HepG2 (cell line): ENCODE data around the gene MATK. TPM values are rescaled to one million over a fixed set of nuclear protein-coding genes. Genes with fewer than 3 reads are reported as not detected.
A peak's percentile ranks its signal among the peaks of the same experiment; 100 is the strongest.

ENCODE experiments used
- ATAC-seq: fragments of 200-7000 bp; cut with Tn5 transposase; 3 replicates; pipeline ENCODE4 v1.9.1; 2020; ENCODE audit warnings: mild to moderate bottlenecking, moderate library complexity
- BruUV-seq: library from RNA; stranded (reverse); fragments of 400-500 nt; replicated peaks from 2 replicates; lab custom pipeline; 2021; lab: Mats Ljungman, UMichigan
- CTCF ChIA-PET: fragments of 300-600 bp; formaldehyde crosslinking; extraction: SDS; loops from one replicate; lab custom pipeline; 2021; ENCODE audit warnings: low total read pairs, inconsistent platforms, low intra/inter-chr PET ratio; lab: Yijun Ruan, JAX
- POLR2A ChIA-PET: fragments of 350-600 bp; sonication (Branson Sonifier 250); formaldehyde crosslinking; loops from one replicate; lab custom pipeline; 2020; ENCODE audit warnings: antibody characterized with exemption, inconsistent platforms; lab: Yijun Ruan, JAX
- DNase-seq: peaks from one replicate; pipeline ENCODE4 v3.0.0-alpha.2; 2015; ENCODE audit warnings: low spot score
- FAIRE-seq: peaks from 3 replicates; lab custom pipeline; 2011; peaks lifted over from hg19 to GRCh38; lab: Jason Lieb, UNC
- H2AFZ ChIP-seq: one replicate; pipeline ENCODE4 v1.6.1; 2011; ENCODE audit warnings: low read length, inconsistent platforms
- H3K27ac ChIP-seq: fragments of 300-600 bp; 3 replicates; pipeline ENCODE4 v1.8.0; 2011; ENCODE audit warnings: mixed run types, mild to moderate bottlenecking, mixed read lengths, low read length, inconsistent platforms; ENCODE audit not compliant: insufficient read depth; ENCODE audit errors: extremely low read length
- H3K27me3 ChIP-seq, 2 experiments: fragments of 200-600 bp in 1 of 2; 2 replicates in 1 of 2; 3 replicates in 1 of 2; pipeline versions ENCODE4 v1.6.0 to v1.8.0; 2011; ENCODE audit warnings: low read length in 2 of 2, mild to moderate bottlenecking in 2 of 2, moderate library complexity in 2 of 2, inconsistent platforms in 1 of 2; ENCODE audit not compliant: insufficient read depth in 2 of 2, control insufficient read depth in 1 of 2
- H3K36me3 ChIP-seq, 2 experiments: fragments of 200-600 bp in 1 of 2; replicated peaks in 1 of 2; 2 replicates in 1 of 2; 3 replicates in 1 of 2; pipeline versions ENCODE4 v1.5.1 to v1.8.0; 2011; ENCODE audit warnings: low read length in 2 of 2, inconsistent platforms in 1 of 2; ENCODE audit not compliant: insufficient read depth in 2 of 2, control insufficient read depth in 1 of 2
- H3K4me1 ChIP-seq: 2 replicates; pipeline ENCODE4 v1.5.1; 2012; ENCODE audit warnings: low read length, inconsistent platforms; ENCODE audit not compliant: insufficient read depth
- H3K4me2 ChIP-seq: 2 replicates; pipeline ENCODE4 v1.6.0; 2011; ENCODE audit warnings: low read depth, low read length, inconsistent platforms
- H3K4me3 ChIP-seq, 3 experiments: fragments of 200-600 bp in 1 of 3; sonication (generic), shearing (Covaris generic) in 1 of 3; replicated peaks in 1 of 3; 2 replicates each; pipeline ENCODE4 v1.5.1; 2011 to 2016; ENCODE audit warnings: low read length in 3 of 3, inconsistent platforms in 2 of 3, low read depth in 2 of 3, mild to moderate bottlenecking in 2 of 3, control low read depth in 1 of 3, mixed read lengths in 1 of 3; ENCODE audit not compliant: insufficient read depth in 1 of 3
- H3K79me2 ChIP-seq: one replicate; pipeline ENCODE4 v1.6.1; 2011; ENCODE audit warnings: low read length, inconsistent platforms; ENCODE audit not compliant: insufficient read depth
- H3K9ac ChIP-seq: 2 replicates; pipeline ENCODE4 v1.6.0; 2011; ENCODE audit warnings: mild to moderate bottlenecking, low read depth, low read length, inconsistent platforms; ENCODE audit not compliant: insufficient read depth
- H3K9me3 ChIP-seq: 2 replicates; pipeline ENCODE4 v1.5.1; 2012; ENCODE audit warnings: mild to moderate bottlenecking, low read length
- H4K20me1 ChIP-seq: 2 replicates; pipeline ENCODE4 v1.6.0; 2011; ENCODE audit warnings: inconsistent platforms, mild to moderate bottlenecking, low read length, moderate library complexity; ENCODE audit not compliant: insufficient read depth
- FOXK1 ChIP-seq: sonication (generic); formaldehyde crosslinking; IDR thresholded peaks from 2 replicates; pipeline ENCODE4 v1.4.0; 2020; ENCODE audit warnings: low read depth, missing genetic modification reagents, borderline replicate concordance
- GPBP1L1 ChIP-seq: sonication (generic); formaldehyde crosslinking; IDR thresholded peaks from 2 replicates; pipeline ENCODE4 v1.5.0; 2020; ENCODE audit warnings: mild to moderate bottlenecking, missing genetic modification reagents
- HNRNPH1 ChIP-seq: fragments of 200-400 bp; formaldehyde crosslinking; optimal IDR thresholded peaks from 2 replicates; pipeline ENCODE3; 2017; ENCODE audit warnings: mild to moderate bottlenecking, low read depth, low read length
- HNRNPUL1 ChIP-seq: fragments of 200-400 bp; formaldehyde crosslinking; IDR thresholded peaks from 2 replicates; pipeline ENCODE4 v1.6.1; 2017; ENCODE audit warnings: low read depth, mild to moderate bottlenecking, low read length, moderate library complexity
- NAIF1 ChIP-seq: sonication (generic); formaldehyde crosslinking; IDR thresholded peaks from 2 replicates; pipeline ENCODE4 v1.5.0; 2020; ENCODE audit warnings: mild to moderate bottlenecking, missing genetic modification reagents, borderline replicate concordance
- RXRB ChIP-seq: IDR thresholded peaks from 2 replicates; pipeline ENCODE4 v1.6.1; 2016; ENCODE audit warnings: borderline replicate concordance, missing genetic modification reagents, missing compliant biosample characterization
- ZBTB25 ChIP-seq: IDR thresholded peaks from 2 replicates; pipeline ENCODE4 v1.6.1; 2018; ENCODE audit warnings: missing genetic modification reagents
- ZNF329 ChIP-seq: sonication (generic); formaldehyde crosslinking; IDR thresholded peaks from 2 replicates; pipeline ENCODE4 v1.9.0; 2021; ENCODE audit warnings: low read depth, mild to moderate bottlenecking, missing genetic modification reagents
- ZNF343 ChIP-seq: sonication (generic); formaldehyde crosslinking; IDR thresholded peaks from 2 replicates; pipeline ENCODE4 v1.4.0; 2020; ENCODE audit warnings: mild to moderate bottlenecking, missing genetic modification reagents
- ZNF800 ChIP-seq: sonication (generic); formaldehyde crosslinking; IDR thresholded peaks from 2 replicates; pipeline ENCODE4 v1.4.0; 2020; ENCODE audit warnings: missing genetic modification reagents
- WGBS: methylation state at CpG from one replicate; pipeline ENCODE4 v1.1.6; 2017; ENCODE audit warnings: low lambda C conversion rate; 5-methylcytosine and 5-hydroxymethylcytosine counted together
- in situ Hi-C: cut with HindIII; loops from 2 replicates; pipeline ENCODE4 v1.10.0; 2017; ENCODE audit warnings: low pct_unique_long_range_greater_than_20kb; ENCODE audit not compliant: extremely low pct_ligation_motif_present
- intact Hi-C: fragments of 100-400 bp; cut with micrococcal nuclease; formaldehyde crosslinking; loops from one replicate; pipeline ENCODE4 v1.10.0; 2022; ENCODE audit not compliant: unreplicated experiment
- polyA plus RNA-seq, 8 experiments: library from polyadenylated mRNA; depleted of rRNA in 3 of 8; stranded (reverse) in 7 of 8; unstranded in 1 of 8; fragments of >200 nt; fragmentation: Illumina TruSeq in 4 of 8; extraction: Trizol in 4 of 8; gene quantifications; 2 replicates each; pipeline versions ENCODE4 v1.2.1 to v1.2.3, GENCODE V29; 2011 to 2016; ENCODE audit warnings: low read depth in 4 of 8, missing spikeins in 1 of 8, mixed read lengths in 1 of 8; ENCODE audit not compliant: insufficient read depth in 1 of 8
- total RNA-seq, 5 experiments: library from RNA; depleted of rRNA; stranded (reverse); fragments of >200 nt; fragmentation: Illumina TruSeq; extraction: Trizol; gene quantifications; 2 replicates each; pipeline ENCODE4 v1.2.3, GENCODE V29; 2016; ENCODE audit warnings: low read depth in 1 of 5

MATK gene
- total and polyA plus RNA-seq, 2 of the 13 experiments (the other 11 are each of a cell fraction or from before 2014, with no cell fraction given) = 0.09 TPM; not detected in 1

- in situ Hi-C loops = no loop called here
- intact Hi-C loops = no loop called here
- BruUV-seq = no TSS peak
- no peaks in the 10 kb centered on the region for H3K79me2 ChIP-seq
- no peak for ATAC-seq
- CTCF ChIA-PET = no interaction called here
- TF ChIP-seq NAIF1 (CRISPR knock-in tag) (no peak), ZNF329 (peak; percentile 97)
- TF ChIP-seq, all 625 proteins: peak for 1
- no peaks in the 10 kb centered on the region for H3K9me3 ChIP-seq
- H4K20me1 ChIP-seq = no peaks in the 10 kb centered on the region
- H3K36me3 ChIP-seq = no peaks in the 10 kb centered on the region
- no peak overlapping the region for H3K4me2 ChIP-seq
- POLR2A ChIA-PET = no interaction called here
- H3K9ac ChIP-seq = no peak overlapping the region
- DNase-seq (no peak), FAIRE-seq (no peak)
- H3K27ac ChIP-seq = no peak overlapping the region
- H2AFZ ChIP-seq = no peak overlapping the region
- WGBS = 15% methylated on average over 3 of the region's 4 CpGs
- H3K27me3 ChIP-seq = peaks cover 9 to 55% of the 10 kb centered on the region in 2 experiments
- no peak overlapping the region for H3K4me3 ChIP-seq
- no peaks in the 10 kb centered on the region for H3K4me1 ChIP-seq
These were observed 28.5 kb upstream of the MATK start for GRCh38 chr19:3814648-3815047.

GRCh38 chr19:3813473-3814392 is 27.6 kb upstream of the MATK start:
- DNase-seq = no peak
- H3K4me2 ChIP-seq = no peak overlapping the region
- no peak overlapping the region for H3K9ac ChIP-seq
- no peak overlapping the region for H3K27ac ChIP-seq
- H2AFZ ChIP-seq = no peak overlapping the region
- no peak for FAIRE-seq
- intact Hi-C loops = no loop called here
- in situ Hi-C loops = no loop called here
- no peak overlapping the region for H3K4me3 ChIP-seq
- no peaks in the 10 kb centered on the region for H3K36me3 ChIP-seq
- peaks cover 8 to 52% of the 10 kb centered on the region in 2 experiments for H3K27me3 ChIP-seq
- no peak for ATAC-seq
- WGBS = 38% methylated on average over 9 of the region's 22 CpGs
- no peaks in the 10 kb centered on the region for H3K79me2 ChIP-seq
- POLR2A ChIA-PET = no interaction called here
- H4K20me1 ChIP-seq = no peaks in the 10 kb centered on the region
- no peaks in the 10 kb centered on the region for H3K9me3 ChIP-seq
- CTCF ChIA-PET = no interaction called here
- BruUV-seq = no TSS peak
- H3K4me1 ChIP-seq = no peaks in the 10 kb centered on the region
- TF ChIP-seq ZNF343 (CRISPR knock-in tag) (no peak), FOXK1 (no peak), HNRNPH1 (no peak), RXRB (CRISPR knock-in tag) (no peak), HNRNPUL1 (no peak), GPBP1L1 (CRISPR knock-in tag) (no peak), ZBTB25 (CRISPR knock-in tag) (no peak), ZNF800 (CRISPR knock-in tag) (no peak)
